ENCODE data around the gene CYBA. TPM values are rescaled to one million over a fixed set of nuclear protein-coding genes. Genes with fewer than 3 reads are reported as not detected.

Gene CYBA
- total and polyA plus RNA-seq, 2 of the 13 experiments (the other 11 are each of a cell fraction or from before 2014, with no cell fraction given): 196 to 250 TPM

GRCh38 chr16:88686062-88686438 is 35.2 kb upstream of the CYBA start:
- WGBS (ENCODE audit: low lambda C conversion rate): under 1% methylated on average over 17 of the region's 25 CpGs
- ATAC-seq (peak; percentile 3), FAIRE-seq (no peak), DNase-seq (ENCODE audit: low spot score) (no peak)
- peak overlapping the region; percentile 8; the same call in 1 of the 2 replicates for H3K9ac ChIP-seq (ENCODE audit: insufficient read depth, low read depth, low read length)
- CTCF ChIA-PET (ENCODE audit: low intra/inter-chr PET ratio, low total read pairs): no interaction called here
- intact Hi-C loops (cut with micrococcal nuclease; ENCODE audit: unreplicated experiment): no loop called here
- no peaks in the 10 kb centered on the region for H3K36me3 ChIP-seq (replicated peaks in 1 of 2; ENCODE audit: control insufficient read depth in 1 of 2, insufficient read depth in 2 of 2, low read length in 2 of 2)
- in situ Hi-C loops (cut with HindIII; ENCODE audit: extremely low pct_ligation_motif_present, low pct_unique_long_range_greater_than_20kb): no loop called here
- no TSS peak for BruUV-seq (replicated peaks)
- peak overlapping the region; percentile 91 for H3K4me2 ChIP-seq (ENCODE audit: low read depth, low read length)
- peak overlapping the region; percentile 52 to 76 (median 69) for H3K4me3 ChIP-seq (replicated peaks in 1 of 3; ENCODE audit: insufficient read depth in 1 of 3, low read depth in 2 of 3, low read length in 3 of 3)
- H3K9me3 ChIP-seq (ENCODE audit: low read length): no peaks in the 10 kb centered on the region
- peaks cover 19 to 79% of the 10 kb centered on the region in 2 experiments for H3K27me3 ChIP-seq (ENCODE audit: control insufficient read depth in 1 of 2, insufficient read depth in 2 of 2, low read length in 2 of 2)
- POLR2A ChIA-PET: interaction anchor here (2.6 kb wide), 1 partner anchor 14 kb away, joined by 11 read pairs; no protein-coding TSS in a partner anchor
- no peak overlapping the region for H2AFZ ChIP-seq (ENCODE audit: low read length)
- no peak overlapping the region for H3K27ac ChIP-seq (ENCODE audit: extremely low read length, insufficient read depth, low read length)
- TF ChIP-seq, protein P1, sequence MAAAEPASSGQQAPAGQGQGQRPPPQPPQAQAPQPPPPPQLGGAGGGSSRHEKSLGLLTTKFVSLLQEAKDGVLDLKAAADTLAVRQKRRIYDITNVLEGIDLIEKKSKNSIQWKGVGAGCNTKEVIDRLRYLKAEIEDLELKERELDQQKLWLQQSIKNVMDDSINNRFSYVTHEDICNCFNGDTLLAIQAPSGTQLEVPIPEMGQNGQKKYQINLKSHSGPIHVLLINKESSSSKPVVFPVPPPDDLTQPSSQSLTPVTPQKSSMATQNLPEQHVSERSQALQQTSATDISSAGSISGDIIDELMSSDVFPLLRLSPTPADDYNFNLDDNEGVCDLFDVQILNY (CRISPR knock-in tag; conservative IDR thresholded peaks at IDR 0.05): no peak
- TF ChIP-seq PCBP1 (IDR thresholded peaks at IDR 0.05; ENCODE audit: borderline replicate concordance, low read depth, low read length): 0 out of 2 replicates have a peak, but pooled peaks have one; percentile 40
- no peak for TF ChIP-seq HDAC6 (IDR thresholded peaks at IDR 0.05; ENCODE audit: low read depth, low read length)
- TF ChIP-seq RXRA (CRISPR knock-in tag; IDR thresholded peaks at IDR 0.05): 0 out of 2 replicates have a peak, but pooled peaks have one; percentile 2
- 0 out of 2 replicates have a peak, but pooled peaks have one; percentile 23 for TF ChIP-seq KLF9 (CRISPR knock-in tag; IDR thresholded peaks at IDR 0.05; ENCODE audit: low read depth)
- TF ChIP-seq PLRG1 (conservative IDR thresholded peaks at IDR 0.05): no peak
- no peak for TF ChIP-seq HNF4A (CRISPR knock-in tag; IDR thresholded peaks at IDR 0.05)
- TF ChIP-seq ZNF674 (CRISPR knock-in tag; IDR thresholded peaks at IDR 0.05; ENCODE audit: low read depth): no peak
- TF ChIP-seq CHCHD3 (CRISPR knock-in tag; IDR thresholded peaks at IDR 0.05): no peak
- TF ChIP-seq PHF5A (CRISPR knock-in tag; IDR thresholded peaks at IDR 0.05; ENCODE audit: low read depth, unreplicated experiment): no peak
- TF ChIP-seq NR3C1 (CRISPR knock-in tag; IDR thresholded peaks at IDR 0.05): no peak
- no peak for TF ChIP-seq ZNF343 (CRISPR knock-in tag; IDR thresholded peaks at IDR 0.05)
- peak; percentile 2; the same call in 1 of the 2 replicates for TF ChIP-seq SOX5 (CRISPR knock-in tag; IDR thresholded peaks at IDR 0.05; ENCODE audit: borderline replicate concordance)
- TF ChIP-seq TRIM24 (CRISPR knock-in tag; IDR thresholded peaks at IDR 0.05): no peak
- TF ChIP-seq ZNF770 (CRISPR knock-in tag; IDR thresholded peaks at IDR 0.05): 0 out of 2 replicates have a peak, but pooled peaks have one; percentile 9
- TF ChIP-seq, protein P2, sequence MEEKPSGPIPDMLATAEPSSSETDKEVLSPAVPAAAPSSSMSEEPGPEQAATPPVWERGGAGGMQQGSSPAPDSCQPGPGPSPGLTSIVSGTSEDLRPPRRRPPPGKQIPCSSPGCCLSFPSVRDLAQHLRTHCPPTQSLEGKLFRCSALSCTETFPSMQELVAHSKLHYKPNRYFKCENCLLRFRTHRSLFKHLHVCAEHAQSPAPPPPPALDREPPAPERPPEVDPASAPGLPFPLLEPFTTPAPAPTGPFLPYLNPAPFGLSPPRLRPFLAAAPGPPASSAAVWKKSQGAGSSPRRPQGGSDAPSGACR (CRISPR knock-in tag; IDR thresholded peaks at IDR 0.05): peak; percentile 70; the same call in 1 of the 2 replicates
- TF ChIP-seq SYNCRIP (IDR thresholded peaks at IDR 0.05; ENCODE audit: insufficient read depth, low read depth, low read length): no peak
- no peak for TF ChIP-seq ZNF230 (CRISPR knock-in tag; IDR thresholded peaks at IDR 0.05)
- TF ChIP-seq ZNF547 (CRISPR knock-in tag; IDR thresholded peaks at IDR 0.05): no peak
- no peak for TF ChIP-seq MAZ (IDR thresholded peaks at IDR 0.05; ENCODE audit: borderline replicate concordance, low read depth, low read length)
- TF ChIP-seq MAZ (CRISPR knock-in tag; IDR thresholded peaks at IDR 0.05; ENCODE audit: low read depth): 0 out of 2 replicates have a peak, but pooled peaks have one; percentile 21
- no peak for TF ChIP-seq POLR2A (IDR thresholded peaks at IDR 0.05; ENCODE audit: insufficient read depth in 1 of 2, low read depth in 2 of 2, low read length in 2 of 2)
- TF ChIP-seq ZFP82 (CRISPR knock-in tag; IDR thresholded peaks at IDR 0.05; ENCODE audit: borderline replicate concordance): 0 out of 2 replicates have a peak, but pooled peaks have one; percentile 68
- H3K79me2 ChIP-seq (ENCODE audit: insufficient read depth, low read length): no peaks in the 10 kb centered on the region
- H3K4me1 ChIP-seq (ENCODE audit: insufficient read depth, low read length): peaks cover 54% of the 10 kb centered on the region
- H4K20me1 ChIP-seq (ENCODE audit: insufficient read depth, low read length): peaks cover 3% of the 10 kb centered on the region; the same call in 1 of the 2 replicates
